HG03139 (cell line): Measurements from ENCODE around the gene DAZAP1.
"Not testable (repeated sequence)": the region's sequence is repeated elsewhere in the genome, so short reads cannot be mapped to it uniquely, and the experiment has no call there.

Experiments used
- ATAC-seq: cut with Tn5 transposase; IDR thresholded peaks from one replicate; pipeline ENCODE4 v1.9.1; 2021; ENCODE audit not compliant: unreplicated experiment

The DAZAP1 gene

GRCh38 chr19:1439525-1440417 is 32.4 kb downstream of the DAZAP1 start:
- not testable (repeated sequence) for ATAC-seq

- ATAC-seq: no peak
These were observed 33.0 kb downstream of the DAZAP1 start for GRCh38 chr19:1440418-1440801.

GRCh38 chr19:1441022-1441426 is 33.6 kb downstream of the DAZAP1 start:
- no peak for ATAC-seq

GRCh38 chr19:1441677-1442438 is 34.5 kb downstream of the DAZAP1 start:
- no peak for ATAC-seq

- ATAC-seq: no peak
These were observed 38.0 kb downstream of the DAZAP1 start for GRCh38 chr19:1445185-1445931.

GRCh38 chr19:1445932-1446712 is 38.7 kb downstream of the DAZAP1 start:
- ATAC-seq: no peak

GRCh38 chr19:1446713-1447481 is 39.5 kb downstream of the DAZAP1 start:
- no peak for ATAC-seq

- no peak for ATAC-seq
These were observed 40.1 kb downstream of the DAZAP1 start for GRCh38 chr19:1447504-1447903.

GRCh38 chr19:1447944-1448343 is 40.6 kb downstream of the DAZAP1 start:
- no peak for ATAC-seq

GRCh38 chr19:1449467-1450442 is 42.4 kb downstream of the DAZAP1 start, which contains the start of gene APC2:
Gene APC2 (plus strand): TSS chr19:1450121. CDS start chr19:1453002, 2,881 bp downstream.
- no peak for ATAC-seq

- ATAC-seq: no peak
These were observed 43.6 kb downstream of the DAZAP1 start for GRCh38 chr19:1450735-1451731.

- no peak for ATAC-seq
These were observed 44.8 kb downstream of the DAZAP1 start for GRCh38 chr19:1451916-1452801.

- no peak for ATAC-seq
These were observed 45.6 kb downstream of the DAZAP1 start for GRCh38 chr19:1452802-1453524.

GRCh38 chr19:1453525-1454364 is 46.4 kb downstream of the DAZAP1 start:
- no peak for ATAC-seq

GRCh38 chr19:1455002-1455335 is 47.6 kb downstream of the DAZAP1 start:
- ATAC-seq: no peak
